Measurements from ENCODE around the gene TESPA1. TPM values are rescaled to one million over a fixed set of nuclear protein-coding genes. Genes with fewer than 3 reads are reported as not detected.

The TESPA1 gene
- total and polyA plus RNA-seq, 2 of the 8 experiments (the other 6 are each of a cell fraction or from before 2014, with no cell fraction given), result not detected

DNA sequence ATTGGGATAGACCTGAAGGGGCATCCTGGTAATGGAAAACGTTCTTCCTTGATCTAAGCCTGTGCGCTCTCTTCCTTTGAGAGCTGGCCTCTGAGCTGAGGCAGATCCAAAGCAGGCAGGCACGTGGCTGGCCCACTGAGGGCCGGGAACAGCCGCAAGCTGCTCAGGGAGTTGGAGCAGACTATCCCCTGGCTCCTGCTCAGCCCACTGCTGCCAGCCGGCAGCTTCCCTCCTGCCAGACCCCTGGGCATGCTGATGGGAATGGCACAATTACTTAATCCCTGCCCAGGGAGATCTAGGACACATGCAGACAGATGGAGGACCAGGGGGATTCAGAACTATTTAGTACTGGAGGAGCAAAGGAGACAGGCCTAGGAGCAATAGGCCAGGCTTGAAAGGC is 49.7 kb upstream of the TESPA1 start:
- no peak overlapping the region for H4K5ac ChIP-seq (ENCODE audit: insufficient read length, low read depth, low read length)
- CTCF ChIA-PET (ENCODE audit: partially characterized antibody), result interaction anchor here (0.6 to 3.6 kb wide), 7 partner anchors 8 to 680 kb away, joined by 3 to 17 read pairs (median 4); partner anchors contain the start of gene NEUROD4
- no peak overlapping the region for H3K27ac ChIP-seq (ENCODE audit: low read depth, low read length)
- H3K23ac ChIP-seq (ENCODE audit: insufficient read length), result no peak overlapping the region
- H2BK20ac ChIP-seq (ENCODE audit: low read length), result no peak overlapping the region
- no peaks in the 10 kb centered on the region for H3K36me3 ChIP-seq (ENCODE audit: control insufficient read depth in 2 of 4, insufficient read depth in 4 of 4, low read length in 3 of 4)
- FAIRE-seq (no peak), DNase-seq (ENCODE audit: low read depth in 1 of 2, low spot score in 2 of 2) (no peak)
- no peaks in the 10 kb centered on the region for H3K79me2 ChIP-seq (ENCODE audit: control insufficient read depth in 1 of 2, insufficient read depth in 2 of 2, low read length in 2 of 2)
- no peak overlapping the region for H2AK5ac ChIP-seq (ENCODE audit: low read depth, low read length)
- H3K9me3 ChIP-seq (ENCODE audit: insufficient read depth in 2 of 2, low read depth in 1 of 2, low read length in 1 of 2), result no peaks in the 10 kb centered on the region
- no peaks in the 10 kb centered on the region for H3K27me3 ChIP-seq (replicated peaks in 1 of 4; ENCODE audit: control insufficient read depth in 3 of 4, extremely low read depth in 1 of 4, insufficient read depth in 3 of 4, low read length in 3 of 4)
- no peaks in the 10 kb centered on the region for H3K79me1 ChIP-seq (ENCODE audit: low read depth, low read length)
- no peak overlapping the region for H3K18ac ChIP-seq (ENCODE audit: extremely low read depth, low read length)
- H4K8ac ChIP-seq (ENCODE audit: extremely low read depth, insufficient read depth, low read length), result no peak overlapping the region
- H2AFZ ChIP-seq (ENCODE audit: low read length), result peak overlapping the region; percentile 87; the same call in 1 of the 2 replicates
- no peak overlapping the region for H2BK12ac ChIP-seq (ENCODE audit: low read depth, low read length)
- H3K4ac ChIP-seq (replicated peaks; ENCODE audit: insufficient read length, low read depth, low read length), result no peak overlapping the region
- no peak overlapping the region for H3K4me2 ChIP-seq (ENCODE audit: insufficient read depth in 1 of 2, low read depth in 2 of 2, low read length in 2 of 2)
- H4K91ac ChIP-seq (replicated peaks; ENCODE audit: insufficient read length, low read length), result no peak overlapping the region
- H3K56ac ChIP-seq (replicated peaks; ENCODE audit: insufficient read length, low read depth, low read length), result no peak overlapping the region
- H2BK120ac ChIP-seq (replicated peaks; ENCODE audit: low read depth, low read length), result no peak overlapping the region
- H3K23me2 ChIP-seq (ENCODE audit: low read depth, low read length), result no peaks in the 10 kb centered on the region
- no peak overlapping the region for H2BK15ac ChIP-seq (ENCODE audit: low read length)
- H3K14ac ChIP-seq (ENCODE audit: insufficient read length), result no peak overlapping the region
- 83% methylated on average over 6 of the region's 6 CpGs; no CpG with 5 or more reads in 1 of the 2 experiments for WGBS, 2 experiments (ENCODE audit: extremely low coverage in 1 of 2, insufficient coverage in 1 of 2, insufficient read length in 1 of 2, insufficient replicate concordance in 2 of 2, low coverage in 1 of 2, low lambda C conversion rate in 2 of 2, missing lambda C conversion rate in 1 of 2)
- no peak overlapping the region for H2BK5ac ChIP-seq (ENCODE audit: low read depth, low read length)
- no peak overlapping the region for H3K4me3 ChIP-seq (ENCODE audit: extremely low read depth in 1 of 4, insufficient read depth in 2 of 4, low read depth in 3 of 4, low read length in 4 of 4)
- H3K4me1 ChIP-seq (replicated peaks in 1 of 4; ENCODE audit: control insufficient read depth in 3 of 4, insufficient read depth in 4 of 4, low read length in 3 of 4), result peaks cover 0 to 2% (median 0%) of the 10 kb centered on the region in 4 experiments; a peak in 1 of 7 replicates
- H3K9ac ChIP-seq (replicated peaks in 1 of 4; ENCODE audit: extremely low read depth in 1 of 4, low read depth in 3 of 4, low read length in 3 of 4), result no peak overlapping the region; a peak in 1 of 7 replicates
- POLR2A ChIA-PET (ENCODE audit: partially characterized antibody), result interaction anchor here (1.0 kb wide), 2 partner anchors 12 to 37 kb away, joined by 3 read pairs; no protein-coding TSS in a partner anchor
- no peaks in the 10 kb centered on the region for H4K20me1 ChIP-seq (replicated peaks in 1 of 2; ENCODE audit: control insufficient read depth in 1 of 2, insufficient read depth in 2 of 2, low read length in 2 of 2)
- no peak for TF ChIP-seq EP300 (IDR thresholded peaks at IDR 0.05; ENCODE audit: borderline replicate concordance in 1 of 2, low read depth in 2 of 2, low read length in 2 of 2)
- TF ChIP-seq BRCA1 (IDR thresholded peaks at IDR 0.05; ENCODE audit: low read depth, low read length), result no peak
- TF ChIP-seq CBX5 (IDR thresholded peaks at IDR 0.05; ENCODE audit: low read depth, low read length), result no peak
- TF ChIP-seq TBP (IDR thresholded peaks at IDR 0.05; ENCODE audit: low read depth, low read length), result no peak
- TF ChIP-seq SP4 (IDR thresholded peaks at IDR 0.05; ENCODE audit: low read length), result no peak
- TF ChIP-seq SIN3A (conservative IDR thresholded peaks at IDR 0.05 in 1 of 2, IDR thresholded peaks at IDR 0.05 in 1 of 2; ENCODE audit: low read depth in 1 of 2, low read length in 2 of 2), result no peak
- TF ChIP-seq CREB1 (IDR thresholded peaks at IDR 0.05), result no peak
- no peak for TF ChIP-seq SAP30 (IDR thresholded peaks at IDR 0.05; ENCODE audit: insufficient read depth, insufficient replicate concordance, low read length)
- no peak for TF ChIP-seq YY1 (IDR thresholded peaks at IDR 0.05; ENCODE audit: low read depth, low read length)
- TF ChIP-seq, protein P1, sequence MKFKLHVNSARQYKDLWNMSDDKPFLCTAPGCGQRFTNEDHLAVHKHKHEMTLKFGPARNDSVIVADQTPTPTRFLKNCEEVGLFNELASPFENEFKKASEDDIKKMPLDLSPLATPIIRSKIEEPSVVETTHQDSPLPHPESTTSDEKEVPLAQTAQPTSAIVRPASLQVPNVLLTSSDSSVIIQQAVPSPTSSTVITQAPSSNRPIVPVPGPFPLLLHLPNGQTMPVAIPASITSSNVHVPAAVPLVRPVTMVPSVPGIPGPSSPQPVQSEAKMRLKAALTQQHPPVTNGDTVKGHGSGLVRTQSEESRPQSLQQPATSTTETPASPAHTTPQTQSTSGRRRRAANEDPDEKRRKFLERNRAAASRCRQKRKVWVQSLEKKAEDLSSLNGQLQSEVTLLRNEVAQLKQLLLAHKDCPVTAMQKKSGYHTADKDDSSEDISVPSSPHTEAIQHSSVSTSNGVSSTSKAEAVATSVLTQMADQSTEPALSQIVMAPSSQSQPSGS (IDR thresholded peaks at IDR 0.05; ENCODE audit: low read length), result no peak
- no peak for TF ChIP-seq RNF2 (IDR thresholded peaks at IDR 0.05; ENCODE audit: borderline replicate concordance, low read depth, low read length, missing control alignments, poor library complexity, severe bottlenecking)
- no peak for TF ChIP-seq SUZ12 (IDR thresholded peaks at IDR 0.05; ENCODE audit: low read length)
